Measurements from ENCODE around the gene CAMK4.
A peak's percentile ranks its signal among the peaks of the same experiment; 100 is the strongest.

The CAMK4 gene

DNA sequence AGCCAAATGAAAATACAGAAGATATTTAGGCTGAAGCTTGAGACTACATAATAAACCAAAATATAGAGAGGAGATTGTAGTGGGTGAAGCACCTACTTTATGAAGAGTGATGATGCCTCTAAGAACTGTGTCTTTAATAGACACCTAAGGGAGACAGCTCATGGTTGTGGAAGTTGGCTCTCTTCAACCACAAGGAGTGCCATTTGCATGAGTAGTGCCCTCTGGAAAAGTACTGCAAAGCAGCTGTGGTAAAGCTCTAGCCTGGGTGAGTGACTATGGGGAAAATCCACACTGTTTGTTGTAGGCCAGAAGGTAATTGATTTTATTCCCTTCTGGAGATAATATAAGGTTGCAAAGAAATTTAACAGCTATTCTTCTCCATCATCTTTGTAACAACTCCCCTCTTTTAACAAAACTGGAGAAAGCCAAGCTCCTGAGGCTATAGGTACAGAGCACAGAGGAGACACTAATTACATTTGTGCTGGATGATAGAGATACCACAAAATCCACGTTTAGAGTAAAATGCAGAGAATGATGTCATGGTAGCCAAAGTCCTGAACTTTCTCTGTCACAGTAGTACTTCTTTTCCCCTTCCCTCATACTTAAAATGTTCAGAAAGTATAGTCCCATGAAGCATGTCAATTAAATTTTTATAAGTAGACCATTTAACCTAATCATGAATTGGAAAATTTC lies 165.4 kb downstream of the CAMK4 start:
- ATAC-seq (ENCODE audit: low read depth) (peak; percentile 95), DNase-seq (ENCODE audit: low spot score) (no peak)
- TF ChIP-seq, protein P1, sequence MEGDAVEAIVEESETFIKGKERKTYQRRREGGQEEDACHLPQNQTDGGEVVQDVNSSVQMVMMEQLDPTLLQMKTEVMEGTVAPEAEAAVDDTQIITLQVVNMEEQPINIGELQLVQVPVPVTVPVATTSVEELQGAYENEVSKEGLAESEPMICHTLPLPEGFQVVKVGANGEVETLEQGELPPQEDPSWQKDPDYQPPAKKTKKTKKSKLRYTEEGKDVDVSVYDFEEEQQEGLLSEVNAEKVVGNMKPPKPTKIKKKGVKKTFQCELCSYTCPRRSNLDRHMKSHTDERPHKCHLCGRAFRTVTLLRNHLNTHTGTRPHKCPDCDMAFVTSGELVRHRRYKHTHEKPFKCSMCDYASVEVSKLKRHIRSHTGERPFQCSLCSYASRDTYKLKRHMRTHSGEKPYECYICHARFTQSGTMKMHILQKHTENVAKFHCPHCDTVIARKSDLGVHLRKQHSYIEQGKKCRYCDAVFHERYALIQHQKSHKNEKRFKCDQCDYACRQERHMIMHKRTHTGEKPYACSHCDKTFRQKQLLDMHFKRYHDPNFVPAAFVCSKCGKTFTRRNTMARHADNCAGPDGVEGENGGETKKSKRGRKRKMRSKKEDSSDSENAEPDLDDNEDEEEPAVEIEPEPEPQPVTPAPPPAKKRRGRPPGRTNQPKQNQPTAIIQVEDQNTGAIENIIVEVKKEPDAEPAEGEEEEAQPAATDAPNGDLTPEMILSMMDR (IDR thresholded peaks at IDR 0.05; ENCODE audit: poor library complexity, severe bottlenecking), result no peak
- Histone ChIP-seq H3K9me3 (ENCODE audit: severe bottlenecking) (no peaks in the 10 kb centered on the region), H3K27me3 (ENCODE audit: insufficient read depth, poor library complexity, severe bottlenecking) (no peaks in the 10 kb centered on the region), H3K27ac (ENCODE audit: poor library complexity, severe bottlenecking) (no peak overlapping the region), H3K4me3 (ENCODE audit: severe bottlenecking) (no peak overlapping the region), H3K36me3 (ENCODE audit: low read depth) (no peaks in the 10 kb centered on the region), H3K4me1 (ENCODE audit: insufficient read depth, poor library complexity, severe bottlenecking) (peaks cover 15% of the 10 kb centered on the region)

DNA sequence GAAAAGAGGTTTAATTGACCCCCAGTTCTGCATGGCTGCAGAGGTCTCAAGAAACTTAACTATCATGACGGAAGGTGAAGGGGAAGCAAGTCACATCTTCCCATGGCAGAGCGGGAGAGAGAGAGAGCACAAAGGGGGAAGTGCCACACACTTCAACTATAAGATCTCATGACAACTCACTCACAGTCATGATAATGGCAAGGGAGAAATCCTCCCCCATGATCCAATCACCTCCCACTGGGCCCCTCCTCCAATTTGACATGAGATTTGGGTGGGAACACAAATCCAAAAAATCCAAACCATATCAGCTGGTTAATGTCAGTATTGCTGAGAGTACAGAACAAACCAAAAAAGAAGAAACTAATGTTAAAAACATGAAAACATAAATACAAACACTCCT lies 168.0 kb downstream of the CAMK4 start:
- ATAC-seq (ENCODE audit: low read depth) (no peak), DNase-seq (ENCODE audit: low spot score) (no peak)
- Histone ChIP-seq H3K4me3 (ENCODE audit: severe bottlenecking) (no peak overlapping the region), H3K27me3 (ENCODE audit: insufficient read depth, poor library complexity, severe bottlenecking) (no peaks in the 10 kb centered on the region), H3K36me3 (ENCODE audit: low read depth) (no peaks in the 10 kb centered on the region), H3K9me3 (ENCODE audit: severe bottlenecking) (no peaks in the 10 kb centered on the region), H3K4me1 (ENCODE audit: insufficient read depth, poor library complexity, severe bottlenecking) (peaks cover 26% of the 10 kb centered on the region), H3K27ac (ENCODE audit: poor library complexity, severe bottlenecking) (no peak overlapping the region)
- TF ChIP-seq, protein P1 (IDR thresholded peaks at IDR 0.05; ENCODE audit: poor library complexity, severe bottlenecking), result no peak

DNA sequence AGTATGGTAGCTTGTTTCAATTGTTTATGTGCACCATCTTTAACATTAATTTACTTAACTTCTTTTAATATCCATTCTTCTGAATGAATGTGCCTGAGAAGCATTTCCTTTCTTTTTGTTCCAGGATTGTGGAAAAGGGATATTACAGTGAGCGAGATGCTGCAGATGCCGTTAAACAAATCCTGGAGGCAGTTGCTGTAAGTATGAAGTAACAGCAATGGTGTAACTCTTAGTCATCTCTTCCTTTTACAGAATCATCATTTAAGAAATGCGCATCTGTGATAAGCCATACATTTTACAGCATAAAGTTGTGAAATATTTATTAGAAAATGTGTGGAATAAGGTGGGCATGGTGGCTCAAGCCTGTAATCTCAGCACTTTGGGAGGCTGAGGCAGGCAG lies 170.4 kb downstream of the CAMK4 start:
- Histone ChIP-seq H3K9me3 (ENCODE audit: severe bottlenecking) (no peaks in the 10 kb centered on the region), H3K36me3 (ENCODE audit: low read depth) (no peaks in the 10 kb centered on the region), H3K27ac (ENCODE audit: poor library complexity, severe bottlenecking) (peak overlapping the region; percentile 58), H3K4me3 (ENCODE audit: severe bottlenecking) (no peak overlapping the region), H3K27me3 (ENCODE audit: insufficient read depth, poor library complexity, severe bottlenecking) (no peaks in the 10 kb centered on the region), H3K4me1 (ENCODE audit: insufficient read depth, poor library complexity, severe bottlenecking) (peaks cover 21% of the 10 kb centered on the region)
- TF ChIP-seq, protein P1 (IDR thresholded peaks at IDR 0.05; ENCODE audit: poor library complexity, severe bottlenecking), result no peak
- DNase-seq (ENCODE audit: low spot score), result no peak
- peak; percentile 97 for ATAC-seq (ENCODE audit: low read depth)

DNA sequence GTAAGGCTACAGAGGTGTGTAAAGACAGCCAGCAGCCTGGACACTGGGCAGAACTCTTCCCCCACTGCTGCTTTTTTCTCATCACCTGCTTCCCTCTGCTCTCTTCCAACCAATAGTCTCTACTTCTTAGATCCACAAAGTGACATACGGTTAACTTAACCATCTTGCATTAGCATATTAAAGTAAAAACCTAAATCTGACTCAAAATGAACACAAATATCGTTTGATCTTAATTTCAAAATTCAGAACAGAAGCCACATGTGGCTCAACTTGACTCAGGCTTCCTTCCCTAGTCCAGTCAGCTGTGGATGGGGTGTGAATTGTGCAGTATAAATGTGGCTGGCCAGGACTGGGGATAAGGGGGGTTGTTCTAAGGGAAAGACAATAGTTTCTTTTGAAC lies 173.8 kb downstream of the CAMK4 start:
- Histone ChIP-seq H3K4me3 (ENCODE audit: severe bottlenecking) (no peak overlapping the region), H3K36me3 (ENCODE audit: low read depth) (no peaks in the 10 kb centered on the region), H3K27me3 (ENCODE audit: insufficient read depth, poor library complexity, severe bottlenecking) (no peaks in the 10 kb centered on the region), H3K9me3 (ENCODE audit: severe bottlenecking) (no peaks in the 10 kb centered on the region), H3K27ac (ENCODE audit: poor library complexity, severe bottlenecking) (no peak overlapping the region), H3K4me1 (ENCODE audit: insufficient read depth, poor library complexity, severe bottlenecking) (peaks cover 18% of the 10 kb centered on the region)
- DNase-seq (ENCODE audit: low spot score), result no peak
- TF ChIP-seq, protein P1 (IDR thresholded peaks at IDR 0.05; ENCODE audit: poor library complexity, severe bottlenecking), result no peak
- ATAC-seq (ENCODE audit: low read depth), result no peak

DNA sequence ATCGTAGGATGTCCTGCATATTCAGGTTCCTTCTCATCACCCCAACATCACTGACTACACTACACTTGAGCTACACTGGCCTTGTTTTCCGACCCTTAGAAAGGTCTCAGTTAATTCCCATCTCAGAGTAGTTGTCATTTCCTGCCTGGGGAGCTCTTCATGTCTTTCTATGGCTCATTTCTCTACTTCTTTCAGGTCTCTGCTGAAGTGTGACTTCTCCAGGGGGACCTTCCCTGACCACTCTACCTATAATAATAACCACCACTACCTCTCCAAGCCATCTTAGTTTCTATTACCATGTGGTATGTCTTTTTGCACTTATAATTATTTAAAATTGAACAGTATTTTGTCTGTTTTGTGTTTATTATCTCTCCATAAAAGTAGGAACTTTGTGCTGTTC lies 174.9 kb downstream of the CAMK4 start:
- no peak for DNase-seq (ENCODE audit: low spot score)
- no peak overlapping the region for H3K27ac ChIP-seq (ENCODE audit: poor library complexity, severe bottlenecking)
- H3K27me3 ChIP-seq (ENCODE audit: insufficient read depth, poor library complexity, severe bottlenecking), result no peaks in the 10 kb centered on the region
- no peak for ATAC-seq (ENCODE audit: low read depth)
- peaks cover 15% of the 10 kb centered on the region for H3K4me1 ChIP-seq (ENCODE audit: insufficient read depth, poor library complexity, severe bottlenecking)
- TF ChIP-seq, protein P1 (IDR thresholded peaks at IDR 0.05; ENCODE audit: poor library complexity, severe bottlenecking), result no peak
- no peaks in the 10 kb centered on the region for H3K36me3 ChIP-seq (ENCODE audit: low read depth)
- H3K9me3 ChIP-seq (ENCODE audit: severe bottlenecking), result no peaks in the 10 kb centered on the region
- H3K4me3 ChIP-seq (ENCODE audit: severe bottlenecking), result no peak overlapping the region
